ENCODE measurements around the gene ANKK1. TPM values are rescaled to one million over a fixed set of nuclear protein-coding genes. Genes with fewer than 3 reads are reported as not detected.
A peak's percentile ranks its signal among the peaks of the same experiment; 100 is the strongest.

The ANKK1 gene
- total and polyA plus RNA-seq, 2 of the 8 experiments (the other 6 are each of a cell fraction or from before 2014, with no cell fraction given), result 0.11 TPM; not detected in 1

DNA sequence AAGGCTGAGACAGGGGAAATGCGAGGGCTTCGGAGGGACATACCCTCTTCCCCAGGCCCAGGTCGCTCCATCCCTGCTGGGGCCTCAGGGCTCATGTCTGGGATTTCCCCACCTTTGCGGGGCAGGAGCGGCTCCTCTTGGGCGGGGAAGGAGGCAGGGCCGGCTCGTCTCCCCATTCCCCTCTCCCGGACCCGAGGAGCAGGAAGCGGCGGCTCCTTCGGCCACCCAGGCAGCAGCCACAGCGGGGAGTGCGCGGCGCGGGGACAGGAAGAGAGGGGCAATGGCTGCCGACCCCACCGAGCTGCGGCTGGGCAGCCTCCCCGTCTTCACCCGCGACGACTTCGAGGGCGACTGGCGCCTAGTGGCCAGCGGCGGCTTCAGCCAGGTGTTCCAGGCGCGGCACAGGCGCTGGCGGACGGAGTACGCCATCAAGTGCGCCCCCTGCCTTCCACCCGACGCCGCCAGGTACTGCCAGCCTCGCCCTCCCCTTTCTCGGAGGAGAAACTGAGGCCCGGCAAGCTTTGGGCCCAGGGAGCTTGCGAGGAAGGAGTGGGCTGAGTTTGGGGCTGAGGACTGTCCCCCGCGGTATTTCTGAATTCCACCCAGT lies at the start of gene ANKK1 (continued):
- TF ChIP-seq SUZ12 (IDR thresholded peaks at IDR 0.05; ENCODE audit: low read length), result no peak
- peak in 1 of 2 experiments; percentile 38; a peak in 1 of 4 replicates for TF ChIP-seq HDAC2 (IDR thresholded peaks at IDR 0.05; ENCODE audit: borderline replicate concordance in 1 of 2, low read depth in 2 of 2, low read length in 2 of 2)
- TF ChIP-seq TEAD4 (IDR thresholded peaks at IDR 0.05; ENCODE audit: low read depth, low read length), result no peak
- no peak for TF ChIP-seq JUND (IDR thresholded peaks at IDR 0.05; ENCODE audit: low read length)
- TF ChIP-seq ASH2L (IDR thresholded peaks at IDR 0.05; ENCODE audit: low read length), result peak; percentile 56
- peak; percentile 82 for TF ChIP-seq KDM4A (IDR thresholded peaks at IDR 0.05; ENCODE audit: low read depth, low read length, severe bottlenecking)
- no peak for TF ChIP-seq SIN3A (conservative IDR thresholded peaks at IDR 0.05 in 1 of 2, IDR thresholded peaks at IDR 0.05 in 1 of 2; ENCODE audit: low read depth in 1 of 2, low read length in 2 of 2)
- TF ChIP-seq, protein P1, sequence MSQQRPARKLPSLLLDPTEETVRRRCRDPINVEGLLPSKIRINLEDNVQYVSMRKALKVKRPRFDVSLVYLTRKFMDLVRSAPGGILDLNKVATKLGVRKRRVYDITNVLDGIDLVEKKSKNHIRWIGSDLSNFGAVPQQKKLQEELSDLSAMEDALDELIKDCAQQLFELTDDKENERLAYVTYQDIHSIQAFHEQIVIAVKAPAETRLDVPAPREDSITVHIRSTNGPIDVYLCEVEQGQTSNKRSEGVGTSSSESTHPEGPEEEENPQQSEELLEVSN (IDR thresholded peaks at IDR 0.05), result peak; percentile 94
- no peak for TF ChIP-seq RXRA (IDR thresholded peaks at IDR 0.05; ENCODE audit: insufficient read depth, low read depth, low read length)
- peak; percentile 81 for TF ChIP-seq CREB1 (IDR thresholded peaks at IDR 0.05)
- peak; percentile 45; the same call in 1 of the 2 replicates for TF ChIP-seq KDM1A (IDR thresholded peaks at IDR 0.05; ENCODE audit: borderline replicate concordance, low read length)
- peak; percentile 26 for TF ChIP-seq NANOG (IDR thresholded peaks at IDR 0.05; ENCODE audit: insufficient read depth, low read depth, low read length, poor library complexity, severe bottlenecking)
- TF ChIP-seq SP2 (IDR thresholded peaks at IDR 0.05; ENCODE audit: low read length), result no peak
- TF ChIP-seq SP4 (IDR thresholded peaks at IDR 0.05; ENCODE audit: low read length), result no peak
- TF ChIP-seq POU5F1 (IDR thresholded peaks at IDR 0.05; ENCODE audit: low read depth, low read length), result no peak
- no peak for TF ChIP-seq SAP30 (IDR thresholded peaks at IDR 0.05; ENCODE audit: insufficient read depth, insufficient replicate concordance, low read length)
- TF ChIP-seq BRCA1 (IDR thresholded peaks at IDR 0.05; ENCODE audit: low read depth, low read length), result no peak
- no peak for TF ChIP-seq CEBPB (IDR thresholded peaks at IDR 0.05; ENCODE audit: low read depth, low read length)
- peak; percentile 79 for TF ChIP-seq CTBP2 (IDR thresholded peaks at IDR 0.05; ENCODE audit: borderline replicate concordance, insufficient read depth, insufficient read length, low read length)
- peak; percentile 56 to 64 for TF ChIP-seq RAD21 (IDR thresholded peaks at IDR 0.05 in 1 of 2, conservative IDR thresholded peaks at IDR 0.05 in 1 of 2; ENCODE audit: low read depth in 2 of 2, low read length in 2 of 2)
- TF ChIP-seq TAF1 (IDR thresholded peaks at IDR 0.05; ENCODE audit: low read depth, low read length), result peak; percentile 74
- no peak for TF ChIP-seq GTF2F1 (IDR thresholded peaks at IDR 0.05; ENCODE audit: borderline replicate concordance, low read depth, low read length)
- TF ChIP-seq HDAC6 (IDR thresholded peaks at IDR 0.05; ENCODE audit: low read depth, low read length), result no peak
- TF ChIP-seq BACH1 (IDR thresholded peaks at IDR 0.05; ENCODE audit: low read length), result no peak
